Measurements from ENCODE around the gene ANO4.
A peak's percentile ranks its signal among the peaks of the same experiment; 100 is the strongest.

ANO4 gene

GRCh38 chr12:100820314-100820713 lies 25.7 kb downstream of the ANO4 start:
- DNase-seq, result no peak

GRCh38 chr12:100823963-100824362 lies 29.4 kb downstream of the ANO4 start:
- DNase-seq, result no peak

- DNase-seq, result no peak
Measured at GRCh38 chr12:100824476-100824875, 29.9 kb downstream of the ANO4 start.

DNA sequence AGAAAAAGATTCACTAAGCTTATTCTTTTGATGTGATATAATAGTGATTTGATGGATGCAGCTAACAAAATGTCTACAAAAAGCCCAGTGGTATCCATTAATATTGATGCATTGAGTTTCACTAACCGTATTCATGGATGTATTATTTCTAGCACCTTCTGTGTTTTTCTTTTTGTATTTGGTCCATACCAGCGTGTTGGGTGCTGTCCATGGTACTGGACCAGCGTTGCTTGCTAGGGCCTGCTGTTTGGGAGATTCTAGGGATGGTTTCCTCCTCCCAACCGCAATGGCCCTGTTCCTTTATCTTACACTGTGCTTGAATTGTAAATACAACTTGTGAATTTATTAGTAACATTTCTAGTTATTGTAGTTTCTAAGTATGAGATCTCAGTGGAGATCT lies 31.7 kb downstream of the ANO4 start:
- peak; percentile 80 for DNase-seq

DNA sequence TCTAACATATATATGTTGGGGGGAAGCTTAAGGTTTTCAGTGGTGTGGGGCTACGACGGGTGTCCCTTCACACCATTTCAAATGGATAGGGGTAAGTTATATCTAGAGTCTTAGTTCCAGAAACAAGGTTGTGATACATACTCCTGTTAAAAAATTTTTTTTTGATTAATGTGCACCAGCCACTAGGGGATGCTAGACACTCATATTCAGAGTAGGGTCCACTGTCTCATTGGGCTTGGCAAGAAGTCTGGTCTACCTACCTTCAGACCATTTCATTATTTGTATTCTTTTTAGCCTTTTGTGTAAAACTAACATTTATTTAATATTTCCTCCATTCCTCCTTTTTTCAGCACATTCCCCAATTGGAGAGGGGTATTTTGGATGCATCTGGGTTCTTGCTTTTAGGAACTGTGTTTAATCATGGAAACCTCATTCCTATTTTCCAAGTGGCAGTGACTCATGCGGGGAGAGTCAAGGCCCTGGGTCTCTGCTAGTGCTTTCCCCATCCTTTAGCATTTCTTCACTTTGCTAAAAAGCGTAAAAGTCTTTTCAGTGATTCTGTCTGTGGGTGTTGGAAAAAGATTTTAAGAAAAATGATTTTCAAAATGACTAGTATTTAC lies 33.4 kb downstream of the ANO4 start:
- peak; percentile 51 for DNase-seq

- no peak for DNase-seq
Measured at GRCh38 chr12:100830003-100830795, 35.6 kb downstream of the ANO4 start.

- no peak for DNase-seq
Measured at GRCh38 chr12:100833282-100833681, 38.7 kb downstream of the ANO4 start.

GRCh38 chr12:100840748-100841147 lies 46.2 kb downstream of the ANO4 start:
- DNase-seq, result no peak

GRCh38 chr12:100842156-100842555 lies 47.6 kb downstream of the ANO4 start:
- no peak for DNase-seq

DNA sequence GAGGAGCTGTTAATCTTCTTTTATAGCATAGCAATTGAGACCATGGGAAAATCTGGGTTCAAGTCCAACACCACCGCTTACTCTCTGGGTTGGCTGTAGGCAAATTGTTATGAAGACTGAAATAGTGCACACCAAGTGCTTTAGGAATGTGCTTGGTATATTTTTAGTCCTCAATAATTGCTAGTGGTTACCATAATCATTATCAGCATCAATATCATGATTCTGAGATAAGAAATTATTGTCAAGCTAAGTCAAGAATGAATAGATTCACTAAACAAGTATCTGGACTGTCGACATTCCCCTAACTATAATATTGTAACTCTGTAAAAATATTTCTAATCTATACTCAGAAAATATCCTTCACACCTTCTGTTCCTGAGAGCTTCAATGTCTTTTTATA lies 48.5 kb downstream of the ANO4 start:
- DNase-seq, result no peak

GRCh38 chr12:100845095-100845494 lies 50.5 kb downstream of the ANO4 start:
- DNase-seq, result no peak

DNA sequence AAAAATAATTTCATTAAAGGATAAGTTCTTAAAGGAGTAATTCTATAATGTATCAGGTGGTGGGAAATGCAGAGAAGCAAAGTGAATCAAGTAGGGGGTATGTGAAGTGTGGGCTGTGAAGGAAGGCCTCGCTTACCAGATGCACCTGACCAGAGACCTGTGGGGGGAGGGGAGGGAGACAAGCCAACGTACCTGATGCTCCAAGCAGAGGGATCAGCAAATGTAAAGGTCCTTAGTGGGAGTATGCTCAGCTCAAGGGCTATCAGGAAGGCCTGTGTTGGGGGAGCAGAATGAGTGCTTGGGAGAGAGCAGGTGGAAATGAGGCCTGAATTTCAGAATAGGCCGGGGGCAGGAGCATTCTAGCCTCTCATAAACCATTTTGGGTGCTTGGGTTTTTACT lies 57.1 kb downstream of the ANO4 start:
- no peak for DNase-seq

GRCh38 chr12:100857418-100857817 lies 62.8 kb downstream of the ANO4 start:
- no peak for DNase-seq

DNA sequence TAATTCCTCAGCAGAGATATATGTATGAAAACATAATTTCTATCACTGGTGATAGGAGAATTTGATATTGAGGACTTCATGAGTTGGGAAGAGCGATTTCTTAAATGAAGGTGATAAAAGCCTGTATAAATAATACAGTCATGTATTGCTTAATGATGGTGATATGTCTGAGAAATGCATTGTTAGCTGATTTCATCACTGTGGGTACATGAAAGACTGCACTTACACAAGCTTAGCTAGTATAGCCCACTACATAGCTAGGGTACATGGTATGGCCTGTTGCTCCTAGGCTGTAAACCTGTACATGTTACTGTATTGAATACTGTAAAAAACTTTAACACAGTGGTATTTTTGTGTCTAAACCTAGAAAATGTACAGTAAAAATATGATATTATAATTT lies 63.4 kb downstream of the ANO4 start:
- no peak for DNase-seq

DNA sequence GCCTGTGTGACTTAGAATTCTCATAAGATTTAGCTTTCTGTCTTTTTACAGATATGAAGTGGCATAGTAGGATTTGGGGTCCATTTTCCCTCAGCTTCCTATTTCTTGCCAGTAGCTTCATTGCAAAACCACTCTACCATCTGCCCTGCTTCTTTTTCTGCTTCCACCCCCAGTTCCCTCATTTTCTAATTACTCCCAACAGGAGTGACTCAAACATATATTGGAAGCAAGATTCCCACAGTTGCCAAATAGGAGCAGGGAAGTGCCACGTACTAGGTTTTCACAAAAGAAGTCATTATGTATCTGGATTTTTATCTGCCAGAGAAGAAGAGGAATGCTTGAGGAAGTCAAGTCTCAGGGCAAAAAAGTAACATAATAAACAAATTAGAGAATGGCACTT lies 64.1 kb downstream of the ANO4 start:
- no peak for DNase-seq

- no peak for DNase-seq
Measured at GRCh38 chr12:100859063-100859627, 64.6 kb downstream of the ANO4 start.

DNA sequence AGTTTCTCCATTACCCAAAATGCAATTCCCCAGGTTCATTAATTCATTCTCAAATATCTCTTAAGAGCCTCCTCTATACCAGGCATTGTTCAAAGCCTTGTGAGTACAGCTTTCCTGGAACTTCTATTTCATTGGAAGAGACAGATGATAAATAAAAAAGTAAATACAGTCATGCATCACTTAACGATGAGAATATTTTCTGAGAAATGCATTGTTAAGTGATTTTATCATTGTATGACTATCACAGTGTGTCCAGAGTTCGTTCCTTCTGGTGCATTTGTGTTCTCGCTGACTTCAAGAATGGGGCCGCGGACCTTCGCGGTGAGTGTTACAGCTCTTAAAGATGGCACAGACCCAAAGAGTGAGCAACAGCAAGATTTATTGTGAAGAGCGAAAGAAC lies 66.0 kb downstream of the ANO4 start:
- DNase-seq, result no peak

DNA sequence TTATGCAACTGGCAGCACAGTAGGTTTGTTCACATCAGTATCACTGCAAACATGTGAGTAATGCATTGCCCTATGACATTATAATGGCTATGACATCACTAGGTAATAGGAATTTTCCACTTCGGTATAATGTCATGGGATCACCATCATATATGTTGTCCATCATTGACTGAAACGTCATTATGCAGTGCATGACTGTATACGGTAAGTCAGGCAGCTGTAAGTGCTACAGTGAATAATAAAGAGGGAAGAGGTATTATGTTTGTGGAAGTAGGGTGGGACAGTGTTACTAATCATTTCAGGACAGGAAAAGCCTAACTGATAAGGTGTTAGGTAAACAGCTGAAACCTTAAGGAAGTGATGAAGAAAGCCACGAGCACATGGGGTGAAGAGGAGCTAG lies 68.1 kb downstream of the ANO4 start:
- DNase-seq, result no peak

DNA sequence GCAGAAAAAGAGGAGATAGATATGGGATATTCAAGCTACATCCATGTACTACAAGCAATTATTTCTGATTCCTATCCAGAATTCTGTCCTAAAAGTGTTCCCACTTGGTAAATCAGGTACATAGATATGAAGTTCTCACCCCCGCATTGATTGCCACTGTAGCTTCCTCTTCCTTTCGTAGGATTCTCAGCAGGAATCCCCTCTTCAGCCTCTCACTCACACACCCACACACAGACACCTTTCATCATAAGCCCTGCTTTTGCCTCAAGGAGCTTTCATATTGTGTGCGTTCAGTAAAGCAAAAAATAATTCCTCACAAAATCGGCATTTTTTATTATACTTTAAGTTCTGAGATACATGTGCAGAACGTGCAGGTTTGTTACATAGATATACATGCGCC lies 69.8 kb downstream of the ANO4 start:
- DNase-seq, result no peak

GRCh38 chr12:100867639-100868393 lies 73.2 kb downstream of the ANO4 start:
- DNase-seq, result no peak

GRCh38 chr12:100868487-100868886 lies 73.9 kb downstream of the ANO4 start:
- DNase-seq, result no peak

DNA sequence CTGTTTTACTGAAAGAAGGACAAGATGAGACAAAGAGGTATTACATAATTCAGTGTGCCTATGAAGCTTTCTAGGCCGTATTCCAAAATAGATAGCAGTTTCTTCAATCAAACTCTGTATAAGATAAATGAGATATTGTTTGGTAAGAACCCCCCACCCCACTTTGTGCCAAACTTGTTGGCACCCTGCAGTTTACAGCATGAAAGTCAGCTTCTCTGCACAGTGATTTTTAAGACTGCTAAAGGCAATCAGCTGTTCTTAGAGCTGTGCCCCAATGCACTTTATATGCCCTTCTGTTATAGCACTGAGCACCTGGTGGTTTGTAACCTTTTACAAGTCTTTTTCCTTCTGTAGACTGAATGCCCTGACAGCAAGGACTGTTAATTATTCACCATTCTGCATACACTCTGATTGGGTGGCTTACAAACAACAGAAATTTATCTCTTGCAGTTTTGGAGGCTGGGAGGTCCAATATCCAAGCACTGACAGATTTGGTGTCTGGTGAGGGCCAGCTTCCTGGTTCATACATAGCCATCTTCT lies 76.7 kb downstream of the ANO4 start:
- no peak for DNase-seq

GRCh38 chr12:100875156-100875555 lies 80.6 kb downstream of the ANO4 start:
- DNase-seq, result no peak

Measured in eye (tissue), 1 donor.